HG02973 (cell line): Measurements from ENCODE around the gene ZNF442.
"Not testable (repeated sequence)": the region's sequence is repeated elsewhere in the genome, so short reads cannot be mapped to it uniquely, and the experiment has no call there.

ENCODE experiments used
- ATAC-seq: cut with Tn5 transposase; IDR thresholded peaks from one replicate; pipeline ENCODE4 v1.9.1; 2021; ENCODE audit warnings: moderate library complexity; ENCODE audit not compliant: unreplicated experiment

Gene ZNF442

GRCh38 chr19:12331211-12331941, 34.1 kb downstream of the ZNF442 start:
- ATAC-seq = peak; percentile 34

GRCh38 chr19:12330340-12330739, 35.1 kb downstream of the ZNF442 start:
- ATAC-seq = no peak

- ATAC-seq = no peak
These were observed 39.8 kb downstream of the ZNF442 start for GRCh38 chr19:12325690-12326089.

- no peak for ATAC-seq
These were observed 46.6 kb downstream of the ZNF442 start for GRCh38 chr19:12318782-12319413.

- ATAC-seq = no peak
These were observed 50.9 kb downstream of the ZNF442 start for GRCh38 chr19:12314553-12314952.

- ATAC-seq = not testable (repeated sequence)
These were observed 56.6 kb downstream of the ZNF442 start for GRCh38 chr19:12308891-12309290.
